Thyroid gland (tissue), 4 donors: ENCODE results near the gene OCA2.

Experiments
- POLR2A ChIP-seq, 2 donors: fragments of 450-650 bp; IDR thresholded peaks; one replicate each; pipeline ENCODE4 v1.6.1; 2017; ENCODE audit warnings: antibody characterized with exemption in 2 of 2, mild to moderate bottlenecking in 2 of 2, moderate library complexity in 1 of 2
- TF ChIP-seq, protein P1 (sequence below), 6 experiments: fragments of 200-600 bp in 3 of 6; fragments of 450-650 bp in 3 of 6; sonication (generic) in 3 of 6; IDR thresholded peaks; one replicate each; pipeline ENCODE4 v1.5.1; 2016 to 2019; ENCODE audit warnings: antibody characterized with exemption in 6 of 6, mild to moderate bottlenecking in 2 of 6, inconsistent platforms in 1 of 6, moderate library complexity in 1 of 6

DNA sequence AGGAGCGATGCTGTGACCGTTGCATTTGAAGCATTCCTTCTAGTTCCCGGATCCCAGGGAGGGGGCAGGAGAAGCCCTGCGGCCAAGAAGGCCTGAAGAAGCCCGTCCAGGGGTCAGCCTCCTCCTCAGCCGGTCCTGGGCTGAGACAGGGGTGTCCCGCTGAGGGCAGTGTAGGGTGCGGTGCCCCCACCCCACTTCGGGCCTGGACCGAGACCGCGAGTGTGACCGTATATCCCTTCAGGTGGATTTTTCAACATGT, 2.8 kb downstream of the OCA2 start:
- TF ChIP-seq, protein P1, sequence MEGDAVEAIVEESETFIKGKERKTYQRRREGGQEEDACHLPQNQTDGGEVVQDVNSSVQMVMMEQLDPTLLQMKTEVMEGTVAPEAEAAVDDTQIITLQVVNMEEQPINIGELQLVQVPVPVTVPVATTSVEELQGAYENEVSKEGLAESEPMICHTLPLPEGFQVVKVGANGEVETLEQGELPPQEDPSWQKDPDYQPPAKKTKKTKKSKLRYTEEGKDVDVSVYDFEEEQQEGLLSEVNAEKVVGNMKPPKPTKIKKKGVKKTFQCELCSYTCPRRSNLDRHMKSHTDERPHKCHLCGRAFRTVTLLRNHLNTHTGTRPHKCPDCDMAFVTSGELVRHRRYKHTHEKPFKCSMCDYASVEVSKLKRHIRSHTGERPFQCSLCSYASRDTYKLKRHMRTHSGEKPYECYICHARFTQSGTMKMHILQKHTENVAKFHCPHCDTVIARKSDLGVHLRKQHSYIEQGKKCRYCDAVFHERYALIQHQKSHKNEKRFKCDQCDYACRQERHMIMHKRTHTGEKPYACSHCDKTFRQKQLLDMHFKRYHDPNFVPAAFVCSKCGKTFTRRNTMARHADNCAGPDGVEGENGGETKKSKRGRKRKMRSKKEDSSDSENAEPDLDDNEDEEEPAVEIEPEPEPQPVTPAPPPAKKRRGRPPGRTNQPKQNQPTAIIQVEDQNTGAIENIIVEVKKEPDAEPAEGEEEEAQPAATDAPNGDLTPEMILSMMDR (IDR thresholded peaks at IDR 0.05), result no peak
- no peak for TF ChIP-seq POLR2A (IDR thresholded peaks at IDR 0.05)
